ENCODE data around the gene SPATA25.
A peak's percentile ranks its signal among the peaks of the same experiment; 100 is the strongest.
"Not testable (repeated sequence)": the region's sequence is repeated elsewhere in the genome, so short reads cannot be mapped to it uniquely, and the experiment has no call there.

Gene SPATA25

DNA sequence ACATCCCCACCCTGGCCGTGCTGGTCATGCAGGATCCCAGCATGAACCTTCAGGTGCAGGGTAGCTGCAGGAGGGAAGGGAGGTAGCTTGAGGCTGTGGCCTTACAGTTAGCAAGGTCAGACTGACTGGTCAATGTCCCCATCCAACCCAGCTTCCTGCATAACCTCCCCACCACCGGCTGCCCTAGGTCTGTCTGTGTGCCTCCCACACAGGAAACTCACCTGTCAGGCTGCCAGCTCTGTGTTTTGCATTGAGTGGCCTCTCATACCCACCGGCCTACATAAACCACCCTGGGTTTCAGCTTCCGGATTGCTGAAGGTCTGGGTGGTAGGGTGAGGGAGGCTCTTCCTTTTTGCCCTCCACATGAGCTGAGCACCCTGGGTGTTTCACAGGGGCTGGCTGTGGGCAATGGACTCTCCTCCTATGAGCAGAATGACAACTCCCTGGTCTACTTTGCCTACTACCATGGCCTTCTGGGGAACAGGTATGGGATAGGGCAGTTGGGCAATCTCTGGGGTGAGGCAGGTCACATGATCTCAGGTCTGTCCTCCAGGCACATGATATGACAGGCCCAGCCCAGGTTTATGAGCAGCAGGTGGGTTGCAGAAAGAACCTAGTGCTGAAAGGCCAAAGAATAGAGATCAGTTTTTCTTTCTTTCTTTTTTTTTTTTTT, 5.5 kb upstream of the SPATA25 start:
- no peak for DNase-seq (ENCODE audit: low spot score)

DNA sequence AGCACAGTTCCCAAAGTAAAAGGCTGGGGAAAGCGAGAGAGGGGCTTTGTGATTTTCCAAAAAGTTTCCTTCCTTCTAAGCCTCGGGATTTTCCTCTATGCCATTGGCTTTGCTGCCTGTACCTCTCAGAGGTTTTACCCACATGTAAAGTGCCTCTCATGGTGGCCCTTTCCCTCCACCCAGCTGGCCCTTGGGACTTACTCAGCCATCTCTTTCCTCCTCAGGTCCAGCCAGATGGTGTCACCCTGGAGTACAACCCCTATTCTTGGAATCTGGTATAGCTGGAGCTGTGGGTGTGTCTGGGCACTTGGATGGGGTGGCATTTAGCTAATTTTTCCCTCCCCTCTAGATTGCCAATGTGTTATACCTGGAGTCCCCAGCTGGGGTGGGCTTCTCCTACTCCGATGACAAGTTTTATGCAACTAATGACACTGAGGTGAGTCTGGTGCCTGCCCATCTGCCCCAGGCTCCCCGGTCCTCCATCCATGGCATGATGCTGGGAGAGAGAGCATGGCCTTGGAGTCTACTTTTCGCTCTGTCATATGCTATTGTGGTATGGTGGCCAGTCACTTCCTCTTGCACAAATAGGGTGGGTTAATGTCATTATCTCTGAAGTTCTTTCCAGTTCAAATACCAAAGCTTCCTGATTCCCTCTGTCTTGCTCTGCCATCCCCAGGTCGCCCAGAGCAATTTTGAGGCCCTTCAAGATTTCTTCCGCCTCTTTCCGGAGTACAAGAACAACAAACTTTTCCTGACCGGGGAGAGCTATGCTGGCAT, 4.8 kb upstream of the SPATA25 start:
- DNase-seq (ENCODE audit: low spot score) = no peak

DNA sequence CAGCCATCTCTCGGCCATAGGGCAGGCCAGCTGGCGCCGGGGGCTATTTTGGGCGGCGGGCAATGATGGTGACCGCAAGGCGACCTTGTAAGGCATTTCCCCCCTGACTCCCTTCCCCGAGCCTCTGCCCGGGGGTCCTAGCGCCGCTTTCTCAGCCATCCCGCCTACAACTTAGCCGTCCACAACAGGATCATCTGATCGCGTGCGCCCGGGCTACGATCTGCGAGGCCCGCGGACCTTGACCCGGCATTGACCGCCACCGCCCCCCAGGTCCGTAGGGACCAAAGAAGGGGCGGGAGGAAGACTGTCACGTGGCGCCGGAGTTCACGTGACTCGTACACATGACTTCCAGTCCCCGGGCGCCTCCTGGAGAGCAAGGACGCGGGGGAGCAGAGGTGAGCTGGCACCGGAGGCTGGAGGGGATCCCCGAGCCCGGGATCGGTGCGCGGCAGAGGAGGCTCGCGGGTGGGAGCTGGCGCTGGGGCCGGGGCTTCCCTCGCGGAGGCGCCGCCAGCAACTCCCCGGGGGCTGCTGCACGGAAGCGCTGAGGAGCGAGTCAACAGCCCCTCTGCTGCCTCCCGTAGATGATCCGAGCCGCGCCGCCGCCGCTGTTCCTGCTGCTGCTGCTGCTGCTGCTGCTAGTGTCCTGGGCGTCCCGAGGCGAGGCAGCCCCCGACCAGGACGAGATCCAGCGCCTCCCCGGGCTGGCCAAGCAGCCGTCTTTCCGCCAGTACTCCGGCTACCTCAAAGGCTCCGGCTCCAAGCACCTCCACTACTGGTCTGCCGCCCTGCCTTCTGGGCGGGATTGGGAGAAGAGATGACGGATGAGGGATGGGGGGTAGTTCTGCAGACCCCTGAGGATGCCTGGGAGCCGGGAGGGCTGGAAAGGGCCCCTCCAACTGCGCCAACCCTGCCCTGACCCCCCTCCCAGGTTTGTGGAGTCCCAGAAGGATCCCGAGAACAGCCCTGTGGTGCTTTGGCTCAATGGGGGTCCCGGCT, 3.9 kb upstream of the SPATA25 start, which contains the start of the genes CTSA and NEURL2:
Gene CTSA, plus strand, starts transcription at position 351 of the 999 bp plus-strand sequence. Its CDS starts 234 bp downstream, at position 585.
Gene NEURL2, minus strand, starts transcription at position 224 of the 999 bp plus-strand sequence. Its CDS starts 217 bp downstream, at position 7.
- peak; percentile 88 for DNase-seq (ENCODE audit: low spot score)

DNA sequence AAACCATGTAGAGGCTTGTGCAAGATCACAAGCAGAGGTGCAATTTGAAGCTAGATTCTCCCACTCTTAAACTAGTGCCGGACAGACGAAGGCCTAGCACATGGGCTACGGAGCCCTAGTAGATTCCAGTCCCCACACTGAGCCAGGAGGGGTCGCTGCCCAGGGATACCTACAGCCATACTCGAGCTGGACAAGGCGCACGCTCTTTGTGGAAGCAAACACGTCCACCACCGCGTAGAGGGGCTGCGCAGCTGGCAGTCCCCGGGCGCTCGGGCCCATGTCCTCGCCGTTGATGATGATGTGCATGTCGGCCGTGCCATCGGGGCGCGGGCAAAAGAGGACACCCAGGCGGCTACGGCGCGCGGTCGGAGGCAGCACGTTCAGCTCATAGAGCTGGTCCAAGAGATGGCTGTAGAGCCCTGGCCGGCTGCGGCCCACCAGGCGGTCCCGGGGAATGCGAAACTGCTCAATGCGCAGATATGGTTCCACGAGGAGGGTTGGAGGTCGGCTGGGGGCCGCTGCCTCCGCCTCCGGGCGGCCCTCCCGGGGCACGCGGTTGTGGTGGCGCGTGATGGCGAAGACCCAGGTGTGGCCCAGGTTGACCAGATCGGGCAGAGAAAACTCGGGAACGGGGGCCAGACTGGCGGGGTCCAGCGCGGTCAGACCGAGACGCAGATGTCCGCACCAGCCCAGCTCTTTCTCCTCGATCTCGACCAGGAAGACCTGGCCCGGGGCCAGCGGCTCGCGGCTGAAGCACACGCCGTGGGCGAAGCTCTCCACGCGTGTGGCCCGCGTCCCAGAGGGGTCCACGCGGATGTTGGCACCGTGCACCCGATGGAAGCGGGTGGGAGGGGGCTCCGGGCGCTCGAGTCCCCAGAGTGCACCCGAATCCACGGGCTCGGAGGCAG, 2.9 kb upstream of the SPATA25 start:
- no peak for DNase-seq (ENCODE audit: low spot score)

DNA sequence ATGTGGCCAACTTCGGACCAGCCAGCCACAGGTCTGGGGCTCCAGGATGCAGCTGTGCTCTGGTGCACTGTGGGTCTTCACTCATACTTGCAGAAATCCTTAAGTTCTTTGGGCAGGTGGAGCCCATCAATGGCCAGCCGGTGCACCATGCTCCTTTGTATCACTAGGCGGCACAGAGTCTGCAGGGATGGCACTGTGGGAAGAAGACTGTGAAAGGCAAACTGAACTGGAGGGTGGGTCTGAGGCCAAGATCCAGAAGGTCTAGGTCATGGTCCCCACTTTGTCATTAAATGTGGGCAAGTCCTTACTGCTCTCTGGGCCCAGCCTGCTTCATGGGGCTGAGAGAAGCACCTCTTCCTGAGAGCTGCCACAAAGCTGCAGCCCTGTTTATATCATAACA, 1.3 kb upstream of the SPATA25 start:
- DNase-seq (ENCODE audit: low spot score) = no peak

DNA sequence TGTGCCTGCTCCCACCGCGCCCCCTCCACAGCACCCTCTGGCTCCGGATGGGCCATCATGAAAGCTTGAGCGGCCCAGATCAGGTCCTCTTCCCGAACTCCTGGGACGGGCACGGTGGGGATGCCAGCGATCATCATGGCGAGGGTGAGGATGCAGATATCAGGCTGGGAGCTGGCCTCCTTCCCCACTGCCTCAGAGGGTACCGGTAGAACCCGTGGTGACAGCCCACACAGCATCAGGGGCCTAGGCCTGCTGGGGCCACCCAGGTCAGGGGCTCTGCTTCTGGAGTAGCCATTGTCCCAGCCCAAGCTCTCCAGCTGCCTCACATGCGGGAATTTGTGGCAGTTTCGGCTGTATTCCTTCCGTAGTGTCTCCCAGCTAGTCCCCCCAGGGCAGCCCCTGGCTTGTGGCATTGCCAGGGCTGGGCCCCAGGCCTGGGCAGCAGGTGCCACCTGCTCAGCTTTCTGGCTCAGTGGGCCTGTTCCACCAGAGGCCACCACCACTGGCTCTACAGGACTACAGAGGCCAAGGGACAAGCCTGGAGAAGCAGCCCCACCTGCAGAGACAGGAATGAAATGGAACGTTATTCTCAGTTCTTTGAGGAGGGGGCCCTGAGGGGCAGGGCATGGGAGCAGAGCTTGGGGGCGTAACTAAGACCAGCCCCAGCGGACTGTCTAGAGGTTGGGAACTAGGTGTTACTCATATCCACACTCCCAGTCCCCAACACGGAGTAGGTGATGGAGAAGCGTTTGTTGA, 654 bp downstream of the SPATA25 start:
- no peak for DNase-seq (ENCODE audit: low spot score)

DNA sequence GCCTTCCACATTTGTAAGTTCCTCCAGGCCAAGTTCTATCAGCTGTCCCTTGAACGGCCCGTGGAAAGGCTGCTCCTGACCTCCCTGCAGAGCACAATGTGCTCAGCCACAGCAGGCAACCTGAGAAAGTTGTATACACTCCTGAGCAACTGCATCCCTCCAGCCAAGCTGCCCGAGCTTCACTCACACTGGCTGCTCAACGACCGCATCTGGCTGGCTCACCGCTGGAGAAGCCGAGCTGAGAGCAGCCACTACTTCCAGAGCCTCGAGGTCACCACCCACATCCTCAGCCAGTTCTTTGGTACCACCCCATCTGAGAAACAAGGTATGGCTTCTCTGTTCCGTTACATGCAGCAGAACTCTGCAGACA, 4.3 kb downstream of the SPATA25 start:
- no peak for DNase-seq (ENCODE audit: low spot score)

DNA sequence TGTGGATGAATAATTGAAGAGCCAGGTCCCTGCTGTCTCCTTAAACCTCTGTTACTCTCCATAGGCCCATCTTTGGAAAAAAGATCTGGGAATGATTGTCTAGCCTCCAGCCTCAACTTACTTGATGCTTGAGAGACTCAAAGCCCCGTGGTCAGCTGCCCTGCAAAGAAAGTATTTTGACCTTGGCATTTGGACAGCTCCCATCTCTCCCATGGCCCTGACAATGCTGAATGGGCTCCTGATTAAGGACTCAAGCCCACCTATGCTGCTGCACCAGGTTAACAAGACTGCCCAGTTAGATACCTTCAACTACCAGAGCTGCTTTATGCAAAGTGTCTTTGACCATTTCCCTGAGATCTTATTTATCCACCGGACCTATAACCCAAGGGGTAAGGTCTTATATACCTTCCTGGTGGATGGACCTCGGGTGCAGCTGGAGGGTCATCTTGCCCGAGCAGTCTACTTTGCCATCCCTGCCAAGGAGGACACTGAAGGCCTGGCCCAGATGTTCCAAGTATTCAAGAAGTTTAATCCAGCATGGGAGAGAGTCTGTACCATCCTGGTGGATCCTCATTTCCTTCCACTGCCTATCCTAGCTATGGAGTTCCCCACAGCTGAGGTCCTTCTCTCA, 4.8 kb downstream of the SPATA25 start:
- DNase-seq (ENCODE audit: low spot score) = no peak

DNA sequence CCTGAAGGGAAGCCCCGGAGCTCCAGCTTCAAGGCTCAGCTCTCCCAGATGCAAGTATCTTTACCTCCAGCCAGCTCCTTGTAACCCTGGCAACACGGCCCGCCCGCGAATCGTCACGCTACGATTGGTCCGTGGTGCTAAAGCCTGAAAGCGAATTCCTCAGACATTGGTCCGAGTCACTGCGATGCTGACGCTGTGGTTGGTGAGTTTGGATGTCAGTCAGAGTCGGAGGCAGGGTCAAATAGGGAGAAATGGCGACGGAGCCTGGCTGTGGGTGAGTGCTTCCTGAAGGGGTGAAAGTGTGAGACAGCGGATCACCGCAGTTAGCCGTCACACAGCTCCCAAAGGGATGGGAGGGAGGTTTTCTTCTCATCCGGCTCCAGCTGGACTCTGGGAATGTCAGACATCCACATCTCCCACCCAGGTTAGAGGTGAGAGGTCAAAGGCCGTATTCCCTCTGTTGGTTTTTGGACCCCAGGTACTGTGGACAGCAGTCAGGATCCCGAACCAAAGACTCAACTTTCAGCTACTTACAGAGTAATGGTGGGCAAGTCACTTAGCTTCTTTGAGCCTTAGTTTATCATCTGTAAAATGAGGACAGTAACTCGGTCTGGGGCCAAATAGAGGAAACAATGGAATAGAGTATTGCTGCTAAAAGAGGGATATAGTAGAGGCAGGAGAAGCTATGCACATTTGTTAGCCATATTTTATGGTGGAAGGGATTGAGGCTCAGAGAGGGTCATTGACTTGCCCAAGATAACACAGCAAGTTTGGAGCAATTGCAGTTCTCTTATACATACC, 6.2 kb downstream of the SPATA25 start, which contains the start of gene ZSWIM1:
Gene ZSWIM1, plus strand, starts transcription at position 240 of the 801 bp plus-strand sequence. CDS start 1,366 bp downstream, outside the sequence.
- peak; percentile 97 for DNase-seq (ENCODE audit: low spot score)

DNA sequence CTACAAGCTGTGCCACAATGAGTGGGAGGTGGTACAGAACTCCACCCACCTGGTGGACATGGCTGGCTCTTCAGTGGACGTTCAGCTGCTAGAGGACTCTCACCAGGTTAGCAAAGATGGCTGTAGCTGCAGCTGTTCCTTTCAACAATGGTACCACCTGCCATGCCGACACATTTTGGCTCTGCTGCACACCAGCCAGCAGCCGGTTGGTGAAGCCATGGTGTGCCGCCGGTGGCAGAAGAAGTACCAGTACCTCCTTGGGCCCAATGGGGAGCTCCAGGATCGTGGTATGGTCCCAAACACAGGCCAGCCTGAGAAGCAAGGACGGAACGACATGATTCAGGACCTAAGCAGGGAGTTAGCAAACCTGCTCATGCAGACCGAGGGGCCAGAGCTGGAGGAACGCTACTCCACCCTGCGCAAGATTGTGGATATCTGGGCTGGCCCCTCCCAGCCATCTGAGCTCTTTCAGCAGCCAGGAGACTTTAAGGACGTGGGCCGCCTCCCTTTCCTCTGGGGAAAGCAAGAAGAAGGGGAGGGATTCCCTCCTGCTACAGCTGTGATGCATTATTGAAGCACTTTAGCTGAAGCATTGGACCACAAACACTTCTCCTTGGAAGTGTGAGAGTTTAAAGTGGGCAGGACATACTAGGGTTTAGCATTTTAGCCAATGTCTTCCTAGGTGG, 9.2 kb downstream of the SPATA25 start:
- DNase-seq (ENCODE audit: low spot score) = no peak

DNA sequence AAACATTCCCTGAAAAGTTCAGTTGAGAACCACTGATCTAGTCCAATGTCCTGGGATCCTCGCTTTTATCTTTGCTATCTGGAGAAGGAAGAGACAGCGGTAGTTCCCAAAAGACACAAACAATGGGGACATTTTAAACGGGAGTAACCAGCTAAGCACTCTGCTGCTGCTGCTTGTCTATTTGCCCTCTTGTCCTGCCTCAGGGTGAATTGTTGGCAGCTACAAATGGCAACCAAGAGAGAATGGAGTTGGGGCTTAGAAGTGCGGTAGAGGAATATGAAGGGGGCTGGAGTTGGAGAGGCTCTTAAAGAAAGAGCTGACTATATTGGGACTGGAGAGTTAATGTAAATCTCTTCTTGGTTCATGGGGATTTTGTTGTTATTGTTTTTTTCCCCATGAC, 12.8 kb downstream of the SPATA25 start:
- DNase-seq (ENCODE audit: low spot score) = no peak

DNA sequence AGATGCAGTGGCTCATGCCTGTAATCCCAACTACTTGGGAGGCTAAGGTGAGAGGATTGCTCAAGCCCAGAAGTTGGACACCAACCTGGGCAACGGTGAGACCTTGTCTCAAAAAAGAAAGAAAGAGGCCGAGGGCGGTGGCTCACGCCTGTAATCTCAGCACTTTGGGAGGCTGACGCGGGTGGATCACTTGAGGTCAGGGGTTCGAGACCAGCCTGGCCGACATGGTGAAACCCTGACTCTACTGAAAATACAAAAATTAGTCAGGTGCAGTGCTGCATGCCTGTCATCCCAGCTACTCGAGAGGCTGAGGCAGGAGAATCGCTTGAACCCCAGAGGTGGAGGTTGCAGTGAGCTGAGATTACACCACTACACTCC, 13.3 kb downstream of the SPATA25 start:
- DNase-seq (ENCODE audit: low spot score) = not testable (repeated sequence)

DNA sequence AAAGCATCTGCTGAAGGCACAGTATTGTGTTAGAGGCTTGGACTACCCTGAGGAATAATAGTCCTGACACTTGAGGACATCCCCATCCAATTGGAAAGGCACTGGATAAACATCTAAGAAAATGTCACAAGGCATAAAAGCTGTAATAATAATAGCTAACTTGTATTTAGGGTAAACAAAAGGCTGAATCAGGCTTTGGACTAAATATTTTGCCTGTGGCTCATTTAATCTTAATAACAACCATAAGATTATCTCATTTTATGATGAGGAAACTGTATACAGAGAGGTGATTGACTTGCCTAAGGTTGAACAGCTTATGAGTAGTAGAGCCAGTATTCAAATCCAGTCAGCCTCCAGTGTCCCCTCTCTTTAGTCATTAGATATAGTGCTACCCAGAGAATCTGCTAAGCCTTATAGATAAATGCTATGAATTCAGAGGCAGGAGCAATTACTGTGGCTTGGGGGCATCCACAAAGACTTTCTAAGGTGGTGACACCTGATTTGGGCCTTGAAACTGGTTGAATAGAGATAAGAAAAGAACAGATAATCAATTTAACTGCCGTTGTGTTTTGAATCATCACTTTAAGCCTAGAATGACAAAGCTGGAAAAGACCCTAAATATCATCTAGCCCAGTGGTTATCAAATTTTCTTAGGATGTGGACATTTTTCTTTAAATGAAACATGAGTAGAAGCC, 13.9 kb downstream of the SPATA25 start:
- DNase-seq (ENCODE audit: low spot score) = no peak

DNA sequence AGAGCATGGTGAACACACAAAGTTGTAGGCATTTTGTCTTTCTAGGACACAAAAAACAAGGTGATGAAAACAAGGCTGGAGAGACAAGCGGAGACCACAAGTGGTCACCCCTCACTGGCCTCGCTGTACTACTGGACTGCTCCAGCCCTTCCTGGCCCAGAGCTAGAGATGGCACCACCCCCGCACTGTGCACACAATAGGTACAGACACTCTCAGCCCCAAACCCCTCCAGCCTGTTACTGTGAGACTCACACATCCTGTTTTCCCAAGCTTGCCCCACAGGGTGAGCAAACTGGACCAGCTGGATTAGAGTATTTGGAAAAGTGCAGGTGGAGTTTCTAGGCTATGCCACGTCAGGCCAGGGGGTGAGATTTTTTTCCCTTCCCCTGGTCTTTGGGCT, 14.8 kb downstream of the SPATA25 start:
- DNase-seq (ENCODE audit: low spot score) = no peak

DNA sequence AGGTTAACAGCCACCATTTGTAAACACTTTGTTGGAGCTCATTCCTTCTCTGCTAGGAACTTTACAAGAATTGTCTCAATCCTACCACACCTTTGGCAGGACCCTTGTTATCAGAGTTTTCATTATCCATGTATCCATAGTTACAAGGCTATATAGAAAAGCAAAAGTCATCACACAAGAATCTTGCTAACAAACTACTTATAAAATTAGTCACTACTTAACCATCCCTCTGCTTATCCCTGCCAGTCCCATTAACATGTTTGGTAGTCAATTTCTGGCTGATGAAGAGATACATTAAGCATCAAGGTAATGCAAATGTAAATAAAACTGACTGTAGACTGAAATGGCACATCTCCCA, 19.6 kb downstream of the SPATA25 start:
- DNase-seq (ENCODE audit: low spot score) = peak; percentile 18

DNA sequence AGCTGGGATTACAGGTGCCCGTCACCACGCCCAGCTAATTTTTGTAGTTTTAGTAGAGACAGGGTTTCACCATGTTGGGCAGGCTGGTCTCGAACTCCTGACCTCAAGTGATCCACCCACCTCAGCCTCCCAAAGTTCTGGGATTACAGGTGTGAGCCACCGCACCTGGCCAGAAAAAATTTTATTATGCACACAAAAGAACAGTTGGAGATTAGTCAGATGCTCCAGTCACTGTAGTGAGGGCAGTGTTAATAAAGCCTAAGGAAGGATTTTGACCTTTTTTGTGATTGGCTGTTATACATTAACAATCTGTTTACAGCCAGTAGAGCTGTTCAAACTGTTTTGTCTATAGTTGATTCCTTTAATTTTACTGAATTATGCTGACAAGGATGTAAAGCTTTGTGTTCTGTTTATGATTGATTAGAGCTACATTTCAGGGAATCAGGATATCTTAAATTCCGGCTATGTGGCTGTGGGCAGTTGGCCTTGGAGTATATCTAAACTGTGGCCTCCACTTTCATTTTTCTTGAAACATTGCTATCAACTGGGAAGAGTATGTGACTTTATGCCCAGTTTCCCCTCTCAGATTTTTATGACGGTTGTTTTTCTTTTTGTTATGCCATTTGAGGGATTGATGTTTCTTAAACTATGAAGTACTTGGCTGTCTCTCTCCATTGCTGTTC, 20.1 kb downstream of the SPATA25 start:
- DNase-seq (ENCODE audit: low spot score) = no peak

DNA sequence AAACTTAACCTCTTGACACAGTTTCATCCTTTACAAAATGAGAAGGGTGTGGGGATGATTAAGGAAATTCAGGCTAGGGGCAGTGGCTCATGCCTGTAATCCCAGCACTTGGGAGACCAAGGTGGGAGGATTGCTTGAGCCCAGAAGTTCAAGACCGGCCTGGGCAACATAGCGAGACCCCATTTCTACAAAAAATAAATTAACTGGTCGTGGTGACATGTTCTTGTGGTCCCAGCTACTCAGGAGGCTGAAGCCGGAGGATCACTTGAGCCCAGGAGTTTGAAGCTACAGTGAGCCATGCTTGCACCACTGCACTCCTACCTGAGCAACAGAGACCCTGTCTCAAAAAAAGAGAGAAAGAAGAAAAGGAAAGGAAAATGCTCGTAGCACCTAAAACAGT, 21.0 kb downstream of the SPATA25 start:
- no peak for DNase-seq (ENCODE audit: low spot score)
